ENCODE measurements around the gene PLD1.

PLD1 gene

GRCh38 chr3:171687581-171687980 is 122.7 kb downstream of the PLD1 start:
- H3K27me3 ChIP-seq, result no peaks in the 10 kb centered on the region
- intact Hi-C loops (cut with DNase I; ENCODE audit: low total_unique reads), result no loop called here
- peaks cover 11 to 26% (median 14%) of the 10 kb centered on the region in 3 donors for H3K36me3 ChIP-seq
- peaks cover 0 to 19% (median 9%) of the 10 kb centered on the region in 4 donors for H3K4me1 ChIP-seq
- no peak overlapping the region for H3K4me3 ChIP-seq
- H3K9me3 ChIP-seq, result no peaks in the 10 kb centered on the region
- no peak for TF ChIP-seq CTCF (IDR thresholded peaks at IDR 0.05)
- DNase-seq, result no peak
- H3K27ac ChIP-seq, result peak overlapping the region in 1 of 2 donors; percentile 47

- DNase-seq, result no peak
- H3K4me3 ChIP-seq, result no peak overlapping the region
- no peaks in the 10 kb centered on the region for H3K9me3 ChIP-seq
- no peak for TF ChIP-seq CTCF (IDR thresholded peaks at IDR 0.05)
- intact Hi-C loops (cut with DNase I; ENCODE audit: low total_unique reads), result no loop called here
- no peak overlapping the region for H3K27ac ChIP-seq
- no peaks in the 10 kb centered on the region for H3K27me3 ChIP-seq
- H3K4me1 ChIP-seq, result peaks cover 0 to 19% (median 9%) of the 10 kb centered on the region in 4 donors
- H3K36me3 ChIP-seq, result peaks cover 6 to 21% (median 9%) of the 10 kb centered on the region in 3 donors
These were observed 123.2 kb downstream of the PLD1 start for GRCh38 chr3:171687064-171687463.

- intact Hi-C loops (cut with DNase I; ENCODE audit: low total_unique reads), result no loop called here
- Histone ChIP-seq H3K4me1 (peaks cover 0 to 19% (median 9%) of the 10 kb centered on the region in 4 donors), H3K4me3 (no peak overlapping the region), H3K36me3 (peaks cover 0 to 21% (median 8%) of the 10 kb centered on the region in 3 donors), H3K27me3 (no peaks in the 10 kb centered on the region), H3K9me3 (no peaks in the 10 kb centered on the region), H3K27ac (no peak overlapping the region)
- no peak for DNase-seq
- no peak for TF ChIP-seq CTCF (IDR thresholded peaks at IDR 0.05)
These were observed 125.0 kb downstream of the PLD1 start for GRCh38 chr3:171685116-171685895.

- intact Hi-C loops (cut with DNase I; ENCODE audit: low total_unique reads), result no loop called here
- H3K4me3 ChIP-seq, result no peak overlapping the region
- peaks cover 0 to 19% (median 9%) of the 10 kb centered on the region in 4 donors for H3K4me1 ChIP-seq
- no peak for TF ChIP-seq CTCF (IDR thresholded peaks at IDR 0.05)
- no peaks in the 10 kb centered on the region for H3K9me3 ChIP-seq
- H3K27me3 ChIP-seq, result no peaks in the 10 kb centered on the region
- peaks cover 0 to 21% (median 8%) of the 10 kb centered on the region in 3 donors for H3K36me3 ChIP-seq
- no peak overlapping the region for H3K27ac ChIP-seq
- no peak for DNase-seq
These were observed 126.1 kb downstream of the PLD1 start for GRCh38 chr3:171684221-171684620.

GRCh38 chr3:171682743-171683142 is 127.5 kb downstream of the PLD1 start:
- Histone ChIP-seq H3K27me3 (no peaks in the 10 kb centered on the region), H3K27ac (no peak overlapping the region), H3K9me3 (no peaks in the 10 kb centered on the region), H3K36me3 (peaks cover 0 to 21% (median 8%) of the 10 kb centered on the region in 3 donors), H3K4me1 (peaks cover 0 to 7% (median 2%) of the 10 kb centered on the region in 4 donors), H3K4me3 (no peak overlapping the region)
- no peak for DNase-seq
- TF ChIP-seq CTCF (IDR thresholded peaks at IDR 0.05), result no peak
- intact Hi-C loops (cut with DNase I; ENCODE audit: low total_unique reads), result no loop called here

All from tibial artery (tissue), 4 donors.